ENCODE measurements around the gene CCDC33.

DNA sequence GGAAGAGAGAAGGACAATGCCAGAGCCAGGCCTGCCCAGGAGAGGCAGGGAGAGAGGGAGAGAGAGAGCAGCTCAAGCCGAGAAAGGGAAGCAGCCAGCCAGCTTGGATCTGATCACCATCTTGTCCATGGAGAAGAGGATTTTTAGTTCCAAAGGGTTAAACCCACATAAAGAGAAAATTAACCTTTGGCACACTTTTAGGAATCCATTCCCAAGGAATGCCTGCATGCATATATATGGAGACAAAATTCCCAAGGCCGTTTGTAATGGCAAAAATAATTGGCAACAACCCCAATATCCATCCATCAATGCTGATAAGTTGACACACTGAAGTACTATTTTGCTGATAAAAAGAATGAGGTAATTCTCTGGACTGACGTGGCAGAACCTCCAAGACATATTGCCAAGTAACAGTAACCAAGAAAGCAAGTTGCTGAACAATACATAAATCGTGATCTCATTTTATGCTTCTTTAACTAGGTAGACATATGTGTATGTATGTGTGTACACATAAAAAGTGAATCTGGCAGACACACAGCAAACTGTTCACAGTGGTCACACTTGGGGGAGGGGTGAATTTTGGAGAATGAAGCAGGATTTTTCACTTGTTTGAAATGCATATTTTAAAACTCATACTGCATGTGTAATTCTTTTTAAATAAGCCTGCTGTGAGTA lies 26.0 kb upstream of the CCDC33 start:
- TF ChIP-seq YY1 (IDR thresholded peaks at IDR 0.05; ENCODE audit: insufficient read depth, insufficient read length), result no peak
- no peak for TF ChIP-seq ZNF274 (IDR thresholded peaks at IDR 0.05; ENCODE audit: low read depth, low read length)
- TF ChIP-seq SUZ12 (IDR thresholded peaks at IDR 0.05; ENCODE audit: extremely low read depth, insufficient read depth, insufficient read length), result no peak
